CD4-positive, alpha-beta T cell treated with Interleukin-4 for 1 hour (primary cell): Measurements from ENCODE around the gene HABP4.

Experiments
- DNase-seq, 2 donors: peaks; one replicate each; pipeline ENCODE4 v3.0.0-alpha.2; 2020 to 2022

Gene HABP4

DNA sequence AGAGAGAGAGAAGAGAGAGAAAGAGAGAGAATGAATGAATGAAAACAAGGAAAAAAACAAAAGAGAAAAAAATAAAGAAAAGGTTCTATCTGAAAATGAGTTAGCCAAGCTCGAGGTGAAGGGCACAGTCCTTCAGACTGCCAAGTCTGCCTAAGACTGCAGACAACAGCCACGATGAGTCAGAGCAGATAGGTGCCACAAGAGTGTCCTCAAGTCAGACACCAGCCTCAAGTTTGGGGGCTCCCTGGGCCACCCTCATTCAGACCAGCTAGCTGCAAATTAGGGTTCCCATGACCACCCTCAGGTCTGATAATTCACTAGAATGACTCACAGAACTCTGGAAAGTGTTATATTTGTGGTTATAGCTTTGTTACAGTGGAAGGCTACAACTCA is 13.9 kb upstream of the HABP4 start:
- peak; percentile 24 to 27 for DNase-seq

- no peak for DNase-seq
These were observed 13.4 kb upstream of the HABP4 start for GRCh38 chr9:96436456-96437126.

DNA sequence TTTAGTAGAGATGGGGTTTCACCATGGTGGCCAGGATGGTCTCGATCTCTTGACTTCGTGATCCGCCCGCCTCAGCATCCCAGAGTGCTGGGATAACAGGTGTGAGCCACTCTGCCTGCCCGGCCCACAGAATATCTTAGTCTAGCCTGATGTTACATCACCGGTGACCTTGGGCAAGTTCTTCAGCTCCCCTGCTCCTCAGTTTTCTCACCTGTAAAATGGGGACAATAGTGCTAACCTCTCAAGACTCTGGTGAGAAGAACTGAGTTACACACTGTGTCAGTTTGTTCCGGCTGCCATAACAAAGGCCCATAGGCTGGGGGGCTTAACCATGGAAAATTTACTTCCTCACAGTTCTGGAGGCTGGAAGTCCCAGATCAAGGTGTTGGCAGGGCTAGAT is 12.5 kb upstream of the HABP4 start:
- DNase-seq: no peak

DNA sequence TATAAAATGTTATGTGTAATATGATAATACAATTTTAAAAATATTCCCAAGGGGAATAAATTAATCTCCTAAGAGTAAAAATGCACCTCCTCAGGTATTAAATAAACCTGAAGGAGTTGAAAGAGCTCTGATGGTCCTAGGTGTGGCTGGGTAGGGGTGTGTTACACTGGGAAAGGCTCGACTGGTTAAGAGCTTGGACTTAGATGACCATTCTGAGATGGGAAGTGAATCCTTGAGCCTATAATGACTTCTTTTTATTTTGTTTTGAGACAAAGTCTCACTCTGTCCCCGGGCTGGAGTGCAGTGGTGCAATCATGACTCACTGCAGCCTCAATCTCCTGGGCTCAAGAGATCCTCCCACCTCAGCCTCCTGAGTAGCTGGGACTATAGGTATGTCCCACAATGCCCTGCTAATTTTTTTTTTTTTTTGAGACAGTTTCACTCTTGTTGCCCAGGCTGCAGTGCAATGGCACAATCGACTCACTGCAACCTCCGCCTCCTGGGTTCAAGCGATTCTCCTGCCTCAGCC is 9.2 kb upstream of the HABP4 start:
- DNase-seq: no peak

DNA sequence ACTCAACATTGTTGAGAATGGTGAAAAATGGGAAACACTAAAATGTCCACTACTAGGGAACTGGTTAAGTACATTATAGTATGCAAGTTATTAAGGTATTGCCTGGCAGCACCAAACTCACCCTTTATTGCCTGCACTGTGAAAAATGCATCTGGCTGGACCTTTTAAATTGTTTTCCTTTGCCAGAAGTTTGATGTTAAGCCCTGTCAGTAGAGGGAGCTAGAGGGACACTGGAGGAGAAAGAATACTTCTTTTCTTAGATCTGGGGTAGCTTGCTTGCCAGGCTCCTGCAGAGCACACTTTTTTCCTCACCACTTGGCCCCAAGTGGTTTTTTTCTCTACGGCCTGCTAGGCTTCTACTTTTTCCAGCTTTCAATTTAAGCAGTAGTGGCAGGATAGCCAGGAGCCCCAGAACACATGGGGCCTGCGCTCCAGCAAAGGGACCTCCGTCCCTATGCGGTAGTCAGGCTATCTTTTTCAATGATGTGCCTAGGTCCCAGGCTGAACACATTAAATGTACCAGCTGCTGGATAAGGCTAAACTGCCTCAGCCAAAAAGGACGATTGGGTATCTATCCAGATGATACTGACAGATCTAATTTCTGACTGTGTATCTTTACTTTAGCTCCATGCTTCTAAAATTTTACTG is 8.0 kb upstream of the HABP4 start:
- peak in 1 of 2 donors; percentile 42 for DNase-seq

DNA sequence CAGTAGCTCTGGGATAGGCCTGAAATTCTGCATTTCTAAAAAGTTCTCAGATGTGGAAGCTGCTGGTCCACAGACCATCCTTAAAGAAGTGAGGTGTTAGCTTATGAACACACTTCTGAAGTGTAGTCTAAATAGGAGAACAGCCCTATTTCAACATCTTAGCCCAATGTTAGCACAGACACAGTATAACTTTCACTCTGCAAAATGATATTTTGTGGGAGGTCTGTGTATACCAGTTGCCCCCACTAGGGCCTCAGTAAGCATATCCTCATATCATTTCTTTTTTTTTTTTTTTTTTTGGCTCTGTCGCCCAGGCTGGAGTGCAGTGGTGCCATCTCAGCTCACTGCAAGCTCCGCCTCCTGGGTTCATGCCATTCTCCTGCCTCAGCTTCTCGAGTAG is 7.5 kb upstream of the HABP4 start:
- no peak for DNase-seq

DNA sequence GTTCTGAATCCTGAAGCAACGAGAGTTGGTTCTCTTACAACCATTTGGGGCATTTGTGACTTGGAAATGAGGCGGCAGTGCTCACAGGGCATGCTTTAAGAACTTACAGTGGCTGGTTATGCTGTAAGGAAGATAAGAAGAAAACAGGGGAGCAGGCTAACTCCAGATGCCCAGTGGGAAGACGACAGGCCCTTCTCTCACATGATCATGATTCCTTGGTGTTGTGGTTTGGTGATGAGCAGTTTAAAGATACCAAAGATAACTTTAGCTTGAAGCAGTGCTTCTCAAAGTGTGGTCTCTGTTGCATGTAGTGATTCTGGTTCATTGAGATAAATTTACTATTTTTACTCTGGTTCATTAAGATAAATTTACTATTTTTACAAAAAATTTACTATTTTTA is 2.6 kb upstream of the HABP4 start:
- no peak for DNase-seq

DNA sequence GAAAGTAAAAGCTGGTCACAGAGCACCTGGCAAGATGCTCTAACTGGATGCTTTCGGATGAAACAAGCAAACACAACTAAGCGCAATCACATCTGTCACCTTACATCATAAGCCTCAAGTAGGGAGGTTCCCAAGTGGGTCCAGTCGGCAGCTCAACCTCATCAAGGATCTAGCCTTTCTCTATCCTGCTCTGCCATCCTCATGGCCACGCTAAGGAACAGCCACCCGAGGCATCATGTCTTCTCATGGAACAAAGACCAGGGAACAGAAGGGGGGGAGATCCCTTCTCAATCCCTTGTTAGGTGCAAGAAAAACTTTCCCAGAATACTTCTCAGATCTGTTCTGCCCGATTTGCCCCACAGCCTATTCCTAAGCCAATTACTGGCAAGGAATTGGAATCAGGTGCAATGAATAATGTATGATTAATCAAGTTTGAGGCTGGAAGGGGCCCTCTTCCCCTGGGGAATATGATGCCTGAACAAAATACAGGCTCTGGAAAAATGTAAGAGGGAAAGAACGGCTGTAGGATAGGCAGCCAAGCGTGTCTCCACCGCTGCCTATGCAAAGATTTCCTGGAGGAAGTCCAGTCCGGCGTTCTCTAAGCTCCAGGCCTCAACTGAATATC is 1.3 kb upstream of the HABP4 start:
- no peak for DNase-seq

DNA sequence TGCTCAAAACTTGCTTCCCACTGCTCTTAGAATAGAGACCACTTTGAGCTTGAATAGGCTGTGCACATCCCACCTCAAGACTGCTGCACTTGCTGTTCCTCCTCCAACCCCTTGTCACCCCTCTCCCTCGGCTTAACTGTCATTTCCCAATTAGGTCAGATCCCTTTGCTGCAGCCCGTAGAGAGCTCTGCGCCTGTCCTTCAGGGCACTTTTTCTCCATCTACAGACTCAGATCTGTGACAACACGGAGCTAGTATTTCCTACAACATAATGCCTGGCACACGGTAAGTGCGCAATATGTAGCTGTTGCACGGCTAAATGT is 485 bp upstream of the HABP4 start:
- DNase-seq: no peak

DNA sequence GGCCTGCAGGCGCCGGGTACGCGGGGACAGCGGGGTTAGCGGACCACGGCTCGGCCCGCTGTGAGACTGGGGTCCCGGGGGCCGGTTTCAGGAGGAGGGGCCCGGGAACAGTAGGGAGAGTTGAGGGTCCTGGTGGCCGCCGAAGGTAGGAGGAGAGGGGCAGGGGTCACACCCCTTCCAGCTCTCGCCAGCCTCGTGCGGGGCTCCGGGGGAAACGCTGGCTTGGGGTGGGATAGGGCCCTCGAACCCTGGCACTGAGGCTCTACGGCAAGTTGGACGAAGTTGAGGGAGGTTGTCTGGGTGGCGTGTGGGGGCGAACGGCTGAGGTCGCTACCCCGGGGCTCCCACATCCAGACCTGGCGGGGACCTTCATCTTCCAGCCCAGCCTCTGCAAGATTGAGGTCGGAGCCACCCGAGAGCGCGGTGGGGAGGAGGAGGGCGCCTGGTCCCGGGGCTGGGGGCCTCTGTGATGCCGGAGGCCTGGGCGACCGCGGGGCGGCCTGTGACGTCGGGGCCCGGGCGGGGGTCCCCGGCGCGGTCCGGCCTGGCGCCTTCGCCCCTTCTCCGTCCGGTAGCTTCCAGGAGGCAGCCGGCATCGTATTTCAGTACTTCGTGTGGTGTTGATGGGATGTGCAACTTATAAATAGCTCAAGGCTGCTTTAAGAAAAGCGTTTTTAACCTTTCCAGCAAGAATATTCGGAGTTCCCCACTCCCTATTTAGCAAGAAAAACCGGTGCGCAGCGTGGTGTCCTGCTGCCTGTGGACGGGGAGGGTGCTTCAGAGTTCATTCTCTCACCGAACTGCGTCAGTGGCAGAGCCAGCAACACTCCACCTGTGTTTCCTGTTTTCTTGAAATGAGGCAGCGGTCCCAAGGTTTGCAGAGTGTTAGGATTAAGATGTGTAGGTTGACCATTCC is 902 bp downstream of the HABP4 start:
- DNase-seq: peak; percentile 70 to 73

GRCh38 chr9:96453625-96454024 is 3.7 kb downstream of the HABP4 start:
- peak in 1 of 2 donors; percentile 11 for DNase-seq

- no peak for DNase-seq
These were observed 7.3 kb downstream of the HABP4 start for GRCh38 chr9:96457266-96457665.

DNA sequence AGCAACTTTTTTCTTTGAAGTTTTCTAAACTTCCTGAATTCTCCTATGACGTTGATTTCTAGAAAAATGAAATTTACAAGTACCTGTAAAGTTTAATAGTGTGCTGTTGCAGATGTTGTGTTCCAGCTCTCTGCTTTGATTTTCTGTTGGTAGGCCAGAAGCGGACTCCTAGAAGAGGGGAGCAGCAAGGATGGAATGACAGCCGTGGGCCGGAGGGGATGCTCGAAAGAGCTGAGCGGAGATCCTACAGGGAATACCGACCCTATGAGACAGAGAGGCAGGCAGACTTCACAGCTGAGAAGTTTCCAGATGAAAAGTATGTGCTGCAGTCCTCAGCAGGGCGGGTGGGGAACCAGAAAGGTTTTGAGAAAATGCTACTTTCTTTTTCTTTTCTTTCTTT is 8.3 kb downstream of the HABP4 start:
- no peak for DNase-seq

DNA sequence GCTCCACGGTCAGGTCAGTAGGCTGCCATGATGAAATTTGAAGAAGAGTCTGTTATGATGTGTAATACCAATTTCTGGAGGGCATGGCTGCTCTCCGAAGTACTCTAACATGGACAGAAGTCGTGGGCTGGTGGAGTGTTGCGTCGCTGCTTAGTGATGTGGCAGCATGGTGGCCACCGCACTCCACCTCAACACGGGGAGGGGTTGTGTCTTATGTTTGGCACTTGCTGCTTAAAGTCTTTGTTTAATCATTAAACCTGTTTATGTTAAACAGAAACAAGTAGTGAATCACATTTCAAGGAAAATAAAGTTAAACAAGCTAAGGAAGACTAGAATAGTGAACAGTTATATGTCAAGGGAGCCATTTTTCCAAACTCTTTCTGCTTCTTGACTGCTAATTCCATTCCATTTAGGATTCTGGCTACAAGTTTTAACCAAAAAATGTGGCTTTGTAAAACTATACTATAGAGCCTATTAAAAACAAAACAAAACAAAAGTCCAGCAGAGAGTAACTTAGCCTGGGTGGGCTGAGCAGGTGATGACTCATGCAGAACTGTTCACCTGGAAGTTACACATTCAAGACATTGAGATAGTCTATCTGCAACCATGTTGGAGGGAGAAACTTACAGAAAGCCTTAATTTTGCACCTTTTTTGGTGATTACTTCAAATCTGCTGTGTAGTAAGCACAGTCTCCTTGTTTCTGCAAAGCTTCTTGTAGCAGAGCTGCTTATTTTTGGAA is 9.5 kb downstream of the HABP4 start:
- DNase-seq: no peak

GRCh38 chr9:96460470-96460869 is 10.5 kb downstream of the HABP4 start:
- DNase-seq: no peak

GRCh38 chr9:96460882-96461281 is 10.9 kb downstream of the HABP4 start:
- DNase-seq: no peak

- no peak for DNase-seq
These were observed 11.4 kb downstream of the HABP4 start for GRCh38 chr9:96461336-96461735.

- DNase-seq: no peak
These were observed 12.6 kb downstream of the HABP4 start for GRCh38 chr9:96462541-96462940.

DNA sequence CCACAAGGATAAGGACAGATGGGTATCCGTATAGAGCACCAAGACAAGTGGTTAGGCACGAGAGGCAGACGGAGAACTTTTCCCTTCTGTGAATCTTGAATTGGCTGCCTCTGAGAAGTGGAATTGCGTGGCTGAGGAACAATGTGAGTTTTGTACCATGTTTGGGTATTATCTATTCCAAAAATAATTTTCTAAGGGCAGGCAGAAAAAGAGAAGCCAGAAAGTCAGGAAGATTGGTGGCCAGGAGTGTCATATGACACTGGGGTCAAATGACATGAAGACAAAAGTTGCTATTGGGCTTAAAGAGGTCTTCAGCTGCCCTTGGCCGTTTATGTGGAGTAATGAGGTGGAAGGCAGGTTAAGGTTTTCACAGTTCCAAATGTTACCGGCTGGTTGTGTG is 14.5 kb downstream of the HABP4 start:
- DNase-seq: no peak

- DNase-seq: no peak
These were observed 17.8 kb downstream of the HABP4 start for GRCh38 chr9:96467784-96468183.

GRCh38 chr9:96476013-96476412 is 26.0 kb downstream of the HABP4 start:
- DNase-seq: no peak

- no peak for DNase-seq
These were observed 26.6 kb downstream of the HABP4 start for GRCh38 chr9:96476591-96476990.
